Lung (tissue), 12 donors: ENCODE results near the gene AQP9. TPM values are rescaled to one million over a fixed set of nuclear protein-coding genes. Genes with fewer than 3 reads are reported as not detected.

Source experiments
- ATAC-seq: fragments of 200-7000 bp; cut with Tn5 transposase; one replicate; pipeline ENCODE4 v1.9.1; 2020; ENCODE audit warnings: moderate number of reproducible peaks; ENCODE audit not compliant: insufficient read depth, low FRiP score
- DNase-seq, 3 donors: peaks; one replicate each; pipeline ENCODE4 v3.0.0-alpha.2; 2013 to 2017
- H3K27ac ChIP-seq, 2 donors: one replicate each; pipeline ENCODE4 v1.5.1; 2013; ENCODE audit warnings: mild to moderate bottlenecking in 2 of 2, moderate library complexity in 2 of 2, control low read depth in 1 of 2, inconsistent platforms in 1 of 2, low read depth in 1 of 2, low read length in 1 of 2
- H3K27me3 ChIP-seq, 3 donors: one replicate each; pipeline ENCODE4 v1.5.1; 2013; ENCODE audit warnings: low read length in 2 of 3; ENCODE audit not compliant: control insufficient read depth in 3 of 3, insufficient read depth in 3 of 3
- H3K36me3 ChIP-seq, 4 donors: one replicate each; pipeline ENCODE4 v1.5.1; 2013; ENCODE audit warnings: low read length in 4 of 4, mild to moderate bottlenecking in 1 of 4, moderate library complexity in 1 of 4; ENCODE audit not compliant: control insufficient read depth in 4 of 4, insufficient read depth in 4 of 4
- H3K4me1 ChIP-seq, 5 donors: one replicate each; pipeline ENCODE4 v1.5.1; 2013; ENCODE audit warnings: low read length in 5 of 5, mild to moderate bottlenecking in 2 of 5, moderate library complexity in 1 of 5; ENCODE audit not compliant: control insufficient read depth in 5 of 5, insufficient read depth in 5 of 5
- H3K4me3 ChIP-seq: one replicate; pipeline ENCODE4 v1.5.1; 2013; ENCODE audit warnings: mild to moderate bottlenecking, control low read depth, moderate library complexity
- H3K9ac ChIP-seq, 2 donors: one replicate each; pipeline ENCODE4 v1.5.1; 2013; ENCODE audit warnings: low read length in 2 of 2, control low read depth in 1 of 2; ENCODE audit not compliant: insufficient read depth in 1 of 2
- H3K9me3 ChIP-seq, 4 donors: one replicate each; pipeline ENCODE4 v1.5.1; 2013; ENCODE audit warnings: low read length in 3 of 4, mild to moderate bottlenecking in 1 of 4, moderate library complexity in 1 of 4; ENCODE audit not compliant: control insufficient read depth in 4 of 4, insufficient read depth in 3 of 4
- WGBS, 2 donors: extraction: QIAGEN DNeasy Blood & Tissue Kit; methylation state at CpG; one replicate each; pipeline ENCODE4 v1.1.7; 2013; 5-methylcytosine and 5-hydroxymethylcytosine counted together
- polyA plus RNA-seq, 2 donors: library from polyadenylated mRNA; stranded (reverse); fragments of 200-250 nt; gene quantifications; one replicate each; pipeline ENCODE4 v1.2.1, GENCODE V29; 2013
- total RNA-seq, 2 donors: library from RNA; depleted of rRNA in 1 of 2; stranded (reverse); fragments of >200 nt in 1 of 2; gene quantifications; one replicate each; pipeline ENCODE4 v1.2.1, GENCODE V29; 2014 to 2021
- TF ChIP-seq, protein P1 (sequence below): IDR thresholded peaks from 2 replicates; pipeline ENCODE4 v1.5.1; 2012; ENCODE audit warnings: mild to moderate bottlenecking; ENCODE audit errors: control extremely low read depth, extremely low read depth
- donor health status: control.
- donor health status: control.
- donor health status: Bipolar disorder and iron deficiency.
- donor health status: healthy.
- donor health status: DM: yes; HTN: yes; CAD: no.

The AQP9 gene
- total and polyA plus RNA-seq, 4 donors, result 6.1 to 329 (median 21.9) TPM

DNA sequence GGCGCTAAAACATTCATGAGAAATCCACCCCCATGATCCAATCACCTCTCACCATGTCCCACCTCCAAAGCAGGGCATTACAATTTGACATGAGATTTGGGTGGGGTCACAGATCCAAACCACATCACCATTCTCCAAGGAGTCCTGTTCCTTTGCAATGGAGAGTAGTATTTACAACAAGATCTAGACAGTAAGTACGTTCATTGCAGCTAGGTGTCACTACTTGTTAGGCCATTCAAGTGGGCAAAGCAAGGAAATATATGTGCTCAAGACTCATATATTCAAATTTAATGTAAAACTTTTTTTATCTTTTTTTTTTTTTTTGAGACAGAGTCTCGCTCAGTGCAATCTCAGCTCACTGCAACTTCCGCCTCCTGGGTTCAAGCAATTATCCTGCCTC lies 79.3 kb downstream of the AQP9 start:
- TF ChIP-seq, protein P1, sequence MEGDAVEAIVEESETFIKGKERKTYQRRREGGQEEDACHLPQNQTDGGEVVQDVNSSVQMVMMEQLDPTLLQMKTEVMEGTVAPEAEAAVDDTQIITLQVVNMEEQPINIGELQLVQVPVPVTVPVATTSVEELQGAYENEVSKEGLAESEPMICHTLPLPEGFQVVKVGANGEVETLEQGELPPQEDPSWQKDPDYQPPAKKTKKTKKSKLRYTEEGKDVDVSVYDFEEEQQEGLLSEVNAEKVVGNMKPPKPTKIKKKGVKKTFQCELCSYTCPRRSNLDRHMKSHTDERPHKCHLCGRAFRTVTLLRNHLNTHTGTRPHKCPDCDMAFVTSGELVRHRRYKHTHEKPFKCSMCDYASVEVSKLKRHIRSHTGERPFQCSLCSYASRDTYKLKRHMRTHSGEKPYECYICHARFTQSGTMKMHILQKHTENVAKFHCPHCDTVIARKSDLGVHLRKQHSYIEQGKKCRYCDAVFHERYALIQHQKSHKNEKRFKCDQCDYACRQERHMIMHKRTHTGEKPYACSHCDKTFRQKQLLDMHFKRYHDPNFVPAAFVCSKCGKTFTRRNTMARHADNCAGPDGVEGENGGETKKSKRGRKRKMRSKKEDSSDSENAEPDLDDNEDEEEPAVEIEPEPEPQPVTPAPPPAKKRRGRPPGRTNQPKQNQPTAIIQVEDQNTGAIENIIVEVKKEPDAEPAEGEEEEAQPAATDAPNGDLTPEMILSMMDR, result no peak
- peaks cover 0 to 3% (median 0%) of the 10 kb centered on the region in 4 donors for H3K9me3 ChIP-seq
- ATAC-seq, result no peak

DNA sequence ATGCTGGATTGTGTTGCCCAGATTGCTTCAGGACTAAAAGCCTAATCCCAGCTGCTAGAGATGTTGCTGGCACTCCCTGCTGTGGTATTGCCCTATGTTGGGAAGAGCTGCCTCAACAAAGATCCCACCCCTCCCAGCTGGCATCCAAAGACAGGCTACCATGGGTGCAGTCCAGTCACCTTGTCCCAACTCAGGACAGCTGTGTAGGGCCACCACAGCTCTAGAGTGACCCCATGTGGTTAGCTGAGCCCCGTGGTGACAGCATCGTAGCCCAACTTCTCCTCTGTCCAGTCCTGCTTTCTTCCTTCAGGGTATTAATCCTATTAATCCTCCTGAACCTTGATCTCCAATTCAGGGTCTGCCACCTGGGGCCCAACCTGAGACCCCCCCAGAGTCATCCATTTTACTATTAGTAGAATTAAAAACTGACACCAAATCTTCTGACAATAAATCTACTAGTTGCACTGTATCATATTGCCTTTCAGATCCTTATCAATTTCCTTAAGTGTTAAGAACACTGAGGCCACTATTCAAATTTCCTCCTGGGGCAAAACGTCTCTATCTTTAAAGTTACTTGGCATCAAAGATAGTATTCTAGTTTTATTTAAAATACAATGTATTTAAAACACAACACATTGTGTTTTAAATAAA lies 83.5 kb downstream of the AQP9 start:
- Histone ChIP-seq H3K27me3 (no peaks in the 10 kb centered on the region), H3K4me3 (no peak overlapping the region), H3K36me3 (no peaks in the 10 kb centered on the region), H3K9me3 (peaks cover 0 to 3% (median 0%) of the 10 kb centered on the region in 4 donors), H3K27ac (no peak overlapping the region), H3K4me1 (peaks cover 0 to 9% (median 7%) of the 10 kb centered on the region in 5 donors), H3K9ac (no peak overlapping the region)
- 19 to 24% methylated on average over 3 of the region's 3 CpGs for WGBS, 2 donors
- TF ChIP-seq, protein P1, result no peak
- ATAC-seq (no peak), DNase-seq (no peak)

More for the DNA sequence above, 79.3 kb downstream of the AQP9 start:
- no peak for DNase-seq
- WGBS, 2 donors, result 93 to 94% methylated on average over 4 of the region's 4 CpGs
- no peaks in the 10 kb centered on the region for H3K27me3 ChIP-seq
- H3K4me3 ChIP-seq, result no peak overlapping the region
- H3K9ac ChIP-seq, result no peak overlapping the region
- no peaks in the 10 kb centered on the region for H3K36me3 ChIP-seq
- no peak overlapping the region for H3K27ac ChIP-seq
- peaks cover 0 to 3% (median 0%) of the 10 kb centered on the region in 5 donors for H3K4me1 ChIP-seq

DNA sequence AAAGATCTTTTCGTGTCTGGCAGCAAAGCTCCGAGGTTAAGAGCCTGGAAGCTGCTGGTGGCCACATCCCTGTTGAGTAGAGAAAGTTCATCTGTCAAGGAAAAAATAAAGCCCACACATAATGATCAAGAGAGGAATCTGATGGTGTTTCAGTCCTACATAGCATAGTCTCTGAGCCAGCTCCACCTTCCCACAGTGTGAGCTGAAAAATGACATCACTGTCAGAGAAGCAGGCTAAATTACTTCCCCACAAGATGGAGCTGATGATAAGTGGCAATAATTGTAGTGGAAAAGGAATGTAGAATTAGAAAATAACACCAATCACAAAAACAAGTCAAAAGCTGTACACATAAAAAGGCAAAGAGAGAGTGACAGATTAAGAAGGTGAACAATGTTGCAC lies 84.5 kb downstream of the AQP9 start:
- 77 to 87% methylated on average over 2 of the region's 2 CpGs for whole genome bisulfite sequencing, 2 donors
- peaks cover 0 to 9% (median 7%) of the 10 kb centered on the region in 5 donors for H3K4me1 ChIP-seq
- no peak overlapping the region for H3K4me3 ChIP-seq
- H3K9ac ChIP-seq, result no peak overlapping the region
- DNase-seq (no peak), ATAC-seq (no peak)
- H3K27ac ChIP-seq, result no peak overlapping the region
- peaks cover 0 to 3% (median 0%) of the 10 kb centered on the region in 4 donors for H3K9me3 ChIP-seq
- H3K36me3 ChIP-seq, result no peaks in the 10 kb centered on the region
- H3K27me3 ChIP-seq, result no peaks in the 10 kb centered on the region
- TF ChIP-seq, protein P1, result no peak
